IPS-15b (cell line): ENCODE measurements around the gene KCNJ16.

Experiments
- H3K27me3 ChIP-seq: one replicate; pipeline ENCODE4 v1.6.1; 2013; ENCODE audit warnings: low read length; ENCODE audit not compliant: control insufficient read depth, insufficient read depth
- H3K36me3 ChIP-seq: one replicate; pipeline ENCODE4 v1.6.1; 2013; ENCODE audit warnings: low read length; ENCODE audit not compliant: control insufficient read depth, insufficient read depth
- H3K4me1 ChIP-seq: one replicate; pipeline ENCODE4 v1.6.1; 2013; ENCODE audit warnings: mild to moderate bottlenecking, low read length; ENCODE audit not compliant: control insufficient read depth, insufficient read depth
- H3K4me3 ChIP-seq: one replicate; pipeline ENCODE4 v1.5.1; 2013; ENCODE audit warnings: low read depth, low read length
- H3K9ac ChIP-seq: one replicate; pipeline ENCODE4 v1.6.1; 2013; ENCODE audit warnings: low read depth, mild to moderate bottlenecking, low read length
- H3K9me3 ChIP-seq: one replicate; pipeline ENCODE4 v1.6.1; 2013; ENCODE audit warnings: mild to moderate bottlenecking, low read length; ENCODE audit not compliant: control insufficient read depth, insufficient read depth

KCNJ16 gene

GRCh38 chr17:70071620-70072019, 3.4 kb upstream of the KCNJ16 start:
- peaks cover 6% of the 10 kb centered on the region for H3K4me1 ChIP-seq
- no peaks in the 10 kb centered on the region for H3K27me3 ChIP-seq
- no peaks in the 10 kb centered on the region for H3K9me3 ChIP-seq
- H3K9ac ChIP-seq = no peak overlapping the region
- no peaks in the 10 kb centered on the region for H3K36me3 ChIP-seq
- no peak overlapping the region for H3K4me3 ChIP-seq

- Histone ChIP-seq H3K36me3 (no peaks in the 10 kb centered on the region), H3K27me3 (no peaks in the 10 kb centered on the region), H3K4me3 (no peak overlapping the region), H3K9me3 (no peaks in the 10 kb centered on the region), H3K9ac (no peak overlapping the region), H3K4me1 (peaks cover 6% of the 10 kb centered on the region)
These were observed 2.3 kb upstream of the KCNJ16 start for GRCh38 chr17:70072546-70073309.

- no peak overlapping the region for H3K4me3 ChIP-seq
- H3K9me3 ChIP-seq = no peaks in the 10 kb centered on the region
- no peak overlapping the region for H3K9ac ChIP-seq
- no peaks in the 10 kb centered on the region for H3K27me3 ChIP-seq
- H3K4me1 ChIP-seq = peaks cover 6% of the 10 kb centered on the region
- H3K36me3 ChIP-seq = no peaks in the 10 kb centered on the region
These were observed 1.7 kb upstream of the KCNJ16 start for GRCh38 chr17:70073310-70073709.

- Histone ChIP-seq H3K9ac (no peak overlapping the region), H3K9me3 (no peaks in the 10 kb centered on the region), H3K4me1 (peaks cover 6% of the 10 kb centered on the region), H3K27me3 (no peaks in the 10 kb centered on the region), H3K36me3 (no peaks in the 10 kb centered on the region), H3K4me3 (no peak overlapping the region)
These were observed 1.2 kb upstream of the KCNJ16 start for GRCh38 chr17:70073799-70074198.

- H3K4me1 ChIP-seq = peaks cover 6% of the 10 kb centered on the region
- no peaks in the 10 kb centered on the region for H3K36me3 ChIP-seq
- no peak overlapping the region for H3K4me3 ChIP-seq
- H3K27me3 ChIP-seq = no peaks in the 10 kb centered on the region
- no peaks in the 10 kb centered on the region for H3K9me3 ChIP-seq
- no peak overlapping the region for H3K9ac ChIP-seq
These were observed 692 bp upstream of the KCNJ16 start for GRCh38 chr17:70074236-70074830.

GRCh38 chr17:70076189-70076588, 1.2 kb downstream of the KCNJ16 start:
- Histone ChIP-seq H3K4me1 (no peaks in the 10 kb centered on the region), H3K36me3 (no peaks in the 10 kb centered on the region), H3K27me3 (no peaks in the 10 kb centered on the region), H3K9me3 (no peaks in the 10 kb centered on the region), H3K4me3 (no peak overlapping the region), H3K9ac (no peak overlapping the region)

- Histone ChIP-seq H3K9ac (no peak overlapping the region), H3K4me3 (no peak overlapping the region), H3K9me3 (no peaks in the 10 kb centered on the region), H3K4me1 (no peaks in the 10 kb centered on the region), H3K36me3 (no peaks in the 10 kb centered on the region), H3K27me3 (no peaks in the 10 kb centered on the region)
These were observed 1.8 kb downstream of the KCNJ16 start for GRCh38 chr17:70076831-70077230.

- H3K9ac ChIP-seq = no peak overlapping the region
- no peaks in the 10 kb centered on the region for H3K4me1 ChIP-seq
- H3K9me3 ChIP-seq = no peaks in the 10 kb centered on the region
- no peaks in the 10 kb centered on the region for H3K36me3 ChIP-seq
- no peak overlapping the region for H3K4me3 ChIP-seq
- no peaks in the 10 kb centered on the region for H3K27me3 ChIP-seq
These were observed 3.5 kb downstream of the KCNJ16 start for GRCh38 chr17:70078549-70078948.

- Histone ChIP-seq H3K9me3 (no peaks in the 10 kb centered on the region), H3K36me3 (no peaks in the 10 kb centered on the region), H3K4me1 (no peaks in the 10 kb centered on the region), H3K27me3 (no peaks in the 10 kb centered on the region), H3K9ac (no peak overlapping the region), H3K4me3 (no peak overlapping the region)
These were observed 4.0 kb downstream of the KCNJ16 start for GRCh38 chr17:70078994-70079531.

GRCh38 chr17:70080541-70081347, 5.7 kb downstream of the KCNJ16 start:
- Histone ChIP-seq H3K9me3 (no peaks in the 10 kb centered on the region), H3K4me1 (no peaks in the 10 kb centered on the region), H3K36me3 (no peaks in the 10 kb centered on the region), H3K27me3 (no peaks in the 10 kb centered on the region), H3K9ac (no peak overlapping the region), H3K4me3 (no peak overlapping the region)

GRCh38 chr17:70081885-70082284, 6.9 kb downstream of the KCNJ16 start:
- no peaks in the 10 kb centered on the region for H3K9me3 ChIP-seq
- H3K9ac ChIP-seq = no peak overlapping the region
- H3K4me3 ChIP-seq = no peak overlapping the region
- H3K4me1 ChIP-seq = no peaks in the 10 kb centered on the region
- no peaks in the 10 kb centered on the region for H3K27me3 ChIP-seq
- no peaks in the 10 kb centered on the region for H3K36me3 ChIP-seq
